GM18867 (cell line): ENCODE measurements around the gene BPI.
"Not testable (repeated sequence)": the region's sequence is repeated elsewhere in the genome, so short reads cannot be mapped to it uniquely, and the experiment has no call there.

Experiments
- ATAC-seq: cut with Tn5 transposase; IDR thresholded peaks from one replicate; pipeline ENCODE4 v1.9.1; 2021; ENCODE audit warnings: mild to moderate bottlenecking, moderate library complexity; ENCODE audit not compliant: unreplicated experiment

Gene BPI

GRCh38 chr20:38302786-38303185, 1.2 kb upstream of the BPI start:
- no peak for ATAC-seq

- ATAC-seq: no peak
Observed at GRCh38 chr20:38304845-38305447, 990 bp downstream of the BPI start.

- no peak for ATAC-seq
Observed at GRCh38 chr20:38305541-38305940, 1.6 kb downstream of the BPI start.

- no peak for ATAC-seq
Observed at GRCh38 chr20:38306379-38306778, 2.4 kb downstream of the BPI start.

GRCh38 chr20:38307371-38308046, 3.6 kb downstream of the BPI start:
- no peak for ATAC-seq

GRCh38 chr20:38308047-38308438, 4.1 kb downstream of the BPI start:
- ATAC-seq: no peak

GRCh38 chr20:38308447-38308846, 4.5 kb downstream of the BPI start:
- ATAC-seq: no peak

GRCh38 chr20:38311091-38311490, 7.1 kb downstream of the BPI start:
- ATAC-seq: no peak

GRCh38 chr20:38311491-38311890, 7.5 kb downstream of the BPI start:
- no peak for ATAC-seq

GRCh38 chr20:38313676-38314075, 9.7 kb downstream of the BPI start:
- no peak for ATAC-seq

- ATAC-seq: not testable (repeated sequence)
Observed at GRCh38 chr20:38314350-38314749, 10.4 kb downstream of the BPI start.

- no peak for ATAC-seq
Observed at GRCh38 chr20:38315290-38315966, 11.5 kb downstream of the BPI start.

- ATAC-seq: no peak
Observed at GRCh38 chr20:38316341-38316740, 12.4 kb downstream of the BPI start.

- ATAC-seq: no peak
Observed at GRCh38 chr20:38317422-38317821, 13.5 kb downstream of the BPI start.

- no peak for ATAC-seq
Observed at GRCh38 chr20:38320221-38320620, 16.3 kb downstream of the BPI start.

GRCh38 chr20:38321959-38322598, 18.1 kb downstream of the BPI start:
- ATAC-seq: no peak

- ATAC-seq: no peak
Observed at GRCh38 chr20:38324159-38324558, 20.2 kb downstream of the BPI start.

GRCh38 chr20:38325167-38325566, 21.2 kb downstream of the BPI start:
- no peak for ATAC-seq

- no peak for ATAC-seq
Observed at GRCh38 chr20:38325905-38326304, 21.9 kb downstream of the BPI start.

- ATAC-seq: no peak
Observed at GRCh38 chr20:38326309-38326708, 22.4 kb downstream of the BPI start.

GRCh38 chr20:38330638-38331037, 26.7 kb downstream of the BPI start:
- no peak for ATAC-seq

GRCh38 chr20:38331245-38331644, 27.3 kb downstream of the BPI start:
- ATAC-seq: no peak
